Gastroesophageal sphincter (tissue), 4 donors: ENCODE measurements around the gene PCP2. TPM values are rescaled to one million over a fixed set of nuclear protein-coding genes. Genes with fewer than 3 reads are reported as not detected.

Experiments used
- ATAC-seq: fragments of 150-250 bp; one replicate; pipeline ENCODE4 v1.9.1; 2016; ENCODE audit warnings: mild to moderate bottlenecking, moderate library complexity
- H3K27ac ChIP-seq, 4 donors: fragments of 200-600 bp; sonication (generic) in 3 of 4; 1 replicate in 3 of 4; 2 replicates in 1 of 4; pipeline ENCODE4 v1.5.1; 2016 to 2019
- H3K27me3 ChIP-seq: fragments of 200-600 bp; sonication (generic); one replicate; pipeline ENCODE4 v1.5.1; 2019
- H3K36me3 ChIP-seq, 2 donors: fragments of 200-600 bp; sonication (generic); one replicate each; pipeline ENCODE4 v1.5.1; 2019; ENCODE audit warnings: control low read depth in 1 of 2
- H3K4me1 ChIP-seq, 3 donors: fragments of 200-600 bp; sonication (generic); 1 replicate in 2 of 3; 2 replicates in 1 of 3; pipeline ENCODE4 v1.5.1; 2016 to 2019; ENCODE audit warnings: control low read depth in 2 of 3
- H3K4me3 ChIP-seq, 2 donors: fragments of 200-600 bp; sonication (generic); one replicate each; pipeline ENCODE4 v1.5.1; 2019; ENCODE audit warnings: mild to moderate bottlenecking in 1 of 2, moderate library complexity in 1 of 2
- H3K9me3 ChIP-seq, 3 donors: fragments of 200-600 bp; sonication (generic); one replicate each; pipeline ENCODE4 v1.5.1; 2017 to 2019; ENCODE audit warnings: control low read depth in 2 of 3
- EP300 ChIP-seq: sonication (generic); formaldehyde crosslinking; IDR thresholded peaks from one replicate; pipeline ENCODE4 v1.6.1; 2017; ENCODE audit warnings: antibody characterized with exemption, mild to moderate bottlenecking
- POLR2A ChIP-seq, 2 donors: fragments of 450-650 bp; IDR thresholded peaks; one replicate each; pipeline ENCODE4 v1.6.1; 2017; ENCODE audit warnings: antibody characterized with exemption in 2 of 2, mild to moderate bottlenecking in 2 of 2, moderate library complexity in 1 of 2
- POLR2AphosphoS5 ChIP-seq: sonication (generic); formaldehyde crosslinking; IDR thresholded peaks from one replicate; pipeline ENCODE4 v1.6.1; 2017; ENCODE audit warnings: antibody characterized with exemption
- WGBS, 2 donors: methylation state at CpG; one replicate each; pipeline ENCODE4 v1.1.5; 2018; ENCODE audit warnings: low coverage in 1 of 2; 5-methylcytosine and 5-hydroxymethylcytosine counted together
- total RNA-seq, 4 donors: library from RNA; depleted of rRNA; stranded (reverse); fragments of >200 nt; gene quantifications; one replicate each; pipeline ENCODE4 v1.1.0, GENCODE V29; 2016
- TF ChIP-seq, protein P1 (sequence below), 4 experiments: fragments of 200-600 bp in 2 of 4; fragments of 450-650 bp in 2 of 4; sonication (generic) in 1 of 4; IDR thresholded peaks; one replicate each; pipeline ENCODE4 v1.5.1; 2017 to 2019; ENCODE audit warnings: antibody characterized with exemption in 4 of 4, mild to moderate bottlenecking in 2 of 4, moderate library complexity in 2 of 4

Gene PCP2
- total RNA-seq, 4 donors from 2014 or later: not detected

DNA sequence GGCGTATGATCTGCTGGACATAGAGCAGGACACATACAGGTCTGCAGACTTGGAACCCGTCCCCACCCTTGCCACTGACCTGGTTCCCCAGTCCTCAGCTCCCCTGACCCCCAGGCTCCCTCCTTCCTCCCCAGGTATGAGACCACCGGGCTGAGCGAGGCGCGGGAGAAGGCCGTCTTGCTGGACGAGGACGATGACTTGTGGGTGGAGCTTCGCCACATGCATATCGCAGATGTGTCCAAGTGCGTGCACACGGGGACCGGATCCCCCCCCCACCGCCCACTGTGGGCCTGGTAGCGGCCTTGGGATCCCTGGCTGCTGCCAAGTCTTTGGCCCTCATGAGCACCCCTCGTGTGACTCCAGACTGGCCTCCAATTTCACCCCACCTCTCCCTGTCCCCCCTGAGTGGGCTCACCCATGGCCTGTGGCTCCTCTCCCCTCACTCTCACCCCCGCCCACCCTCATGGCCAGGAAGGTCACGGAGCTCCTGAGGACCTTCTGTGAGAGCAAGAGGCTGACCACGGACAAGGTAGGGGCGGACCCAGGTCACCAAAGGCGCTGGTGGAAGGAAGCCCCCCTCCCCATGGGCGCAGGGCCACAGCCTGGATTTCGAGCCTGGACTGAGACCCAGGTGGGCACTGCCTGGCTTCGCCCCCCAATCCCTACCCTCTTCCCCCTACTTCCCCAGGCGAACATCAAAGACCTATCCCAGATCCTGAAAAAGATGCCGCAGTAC is 8.9 kb upstream of the PCP2 start:
- no peak overlapping the region for H3K4me3 ChIP-seq
- no peak overlapping the region for H3K27ac ChIP-seq
- H3K9me3 ChIP-seq: no peaks in the 10 kb centered on the region
- no peak for ATAC-seq
- TF ChIP-seq, protein P1, sequence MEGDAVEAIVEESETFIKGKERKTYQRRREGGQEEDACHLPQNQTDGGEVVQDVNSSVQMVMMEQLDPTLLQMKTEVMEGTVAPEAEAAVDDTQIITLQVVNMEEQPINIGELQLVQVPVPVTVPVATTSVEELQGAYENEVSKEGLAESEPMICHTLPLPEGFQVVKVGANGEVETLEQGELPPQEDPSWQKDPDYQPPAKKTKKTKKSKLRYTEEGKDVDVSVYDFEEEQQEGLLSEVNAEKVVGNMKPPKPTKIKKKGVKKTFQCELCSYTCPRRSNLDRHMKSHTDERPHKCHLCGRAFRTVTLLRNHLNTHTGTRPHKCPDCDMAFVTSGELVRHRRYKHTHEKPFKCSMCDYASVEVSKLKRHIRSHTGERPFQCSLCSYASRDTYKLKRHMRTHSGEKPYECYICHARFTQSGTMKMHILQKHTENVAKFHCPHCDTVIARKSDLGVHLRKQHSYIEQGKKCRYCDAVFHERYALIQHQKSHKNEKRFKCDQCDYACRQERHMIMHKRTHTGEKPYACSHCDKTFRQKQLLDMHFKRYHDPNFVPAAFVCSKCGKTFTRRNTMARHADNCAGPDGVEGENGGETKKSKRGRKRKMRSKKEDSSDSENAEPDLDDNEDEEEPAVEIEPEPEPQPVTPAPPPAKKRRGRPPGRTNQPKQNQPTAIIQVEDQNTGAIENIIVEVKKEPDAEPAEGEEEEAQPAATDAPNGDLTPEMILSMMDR (IDR thresholded peaks at IDR 0.05): no peak
- TF ChIP-seq POLR2A (IDR thresholded peaks at IDR 0.05) (no peak), POLR2AphosphoS5 (no peak), EP300 (no peak)
- peaks cover 99% of the 10 kb centered on the region for H3K27me3 ChIP-seq
- 64% methylated on average over 3 of the region's 27 CpGs; no CpG with 5 or more reads in 1 of the 2 donors for WGBS, 2 donors
- no peaks in the 10 kb centered on the region for H3K36me3 ChIP-seq
- H3K4me1 ChIP-seq: no peaks in the 10 kb centered on the region

GRCh38 chr19:7641290-7642276 is 8.1 kb upstream of the PCP2 start:
- H3K4me3 ChIP-seq: no peak overlapping the region
- TF ChIP-seq EP300 (no peak), POLR2A (IDR thresholded peaks at IDR 0.05) (no peak), POLR2AphosphoS5 (no peak)
- TF ChIP-seq, protein P1 (IDR thresholded peaks at IDR 0.05): no peak
- peaks cover 99% of the 10 kb centered on the region for H3K27me3 ChIP-seq
- peaks cover 0 to 8% (median 3%) of the 10 kb centered on the region in 3 donors for H3K4me1 ChIP-seq
- H3K9me3 ChIP-seq: no peaks in the 10 kb centered on the region
- 58 to 84% methylated on average over 2 to 4 of the region's 43 CpGs for WGBS, 2 donors
- H3K36me3 ChIP-seq: no peaks in the 10 kb centered on the region
- ATAC-seq: no peak
- no peak overlapping the region for H3K27ac ChIP-seq

GRCh38 chr19:7640803-7641202 is 7.3 kb upstream of the PCP2 start:
- WGBS, 2 donors: 100% methylated on average over 1 of the region's 11 CpGs; no CpG with 5 or more reads in 1 of the 2 donors
- ATAC-seq: no peak
- no peaks in the 10 kb centered on the region for H3K36me3 ChIP-seq
- H3K27me3 ChIP-seq: peaks cover 99% of the 10 kb centered on the region
- H3K4me3 ChIP-seq: no peak overlapping the region
- H3K9me3 ChIP-seq: no peaks in the 10 kb centered on the region
- no peak overlapping the region for H3K27ac ChIP-seq
- TF ChIP-seq POLR2A (IDR thresholded peaks at IDR 0.05): no peak
- TF ChIP-seq, protein P1 (IDR thresholded peaks at IDR 0.05): no peak
- no peak for TF ChIP-seq EP300
- TF ChIP-seq POLR2AphosphoS5: no peak
- peaks cover 0 to 10% (median 3%) of the 10 kb centered on the region in 3 donors for H3K4me1 ChIP-seq

DNA sequence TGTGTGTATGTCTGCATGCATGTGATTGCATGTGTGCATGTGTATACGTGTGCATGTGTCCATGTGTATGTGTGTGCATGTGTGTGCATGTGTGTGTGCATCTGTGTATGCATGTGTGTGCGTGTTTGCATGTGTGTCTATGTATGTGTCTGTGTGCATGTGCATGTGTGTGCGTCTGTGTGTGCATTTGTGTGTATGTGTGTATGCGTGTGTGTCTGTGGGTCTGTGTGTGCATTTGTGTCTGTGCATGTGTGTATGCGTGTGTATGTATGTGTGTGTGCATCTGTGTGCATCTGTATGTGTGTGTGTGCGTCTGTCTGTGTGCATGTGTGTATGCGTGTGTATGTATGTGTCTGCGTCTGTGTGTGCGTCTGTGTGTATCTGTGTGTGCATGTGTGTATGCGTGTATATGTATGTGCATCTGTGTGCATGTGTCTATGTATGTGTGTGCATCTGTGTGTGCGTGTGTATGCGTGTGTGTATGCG is 6.4 kb upstream of the PCP2 start:
- Histone ChIP-seq H3K36me3 (no peaks in the 10 kb centered on the region), H3K4me3 (no peak overlapping the region), H3K27ac (no peak overlapping the region), H3K9me3 (no peaks in the 10 kb centered on the region), H3K27me3 (peaks cover 98% of the 10 kb centered on the region), H3K4me1 (peaks cover 0 to 10% (median 3%) of the 10 kb centered on the region in 3 donors)
- no peak for TF ChIP-seq POLR2AphosphoS5
- TF ChIP-seq POLR2A (IDR thresholded peaks at IDR 0.05): no peak
- TF ChIP-seq, protein P1 (IDR thresholded peaks at IDR 0.05): no peak
- no peak for TF ChIP-seq EP300
- no peak for ATAC-seq
- WGBS, 2 donors: 92 to 100% methylated on average over 1 to 9 of the region's 13 CpGs
